ENCODE data around the gene MVB12B.

The MVB12B gene

GRCh38 chr9:126377176-126377509, 50.5 kb downstream of the MVB12B start:
- Mint-ChIP-seq H3K27me3 (no peaks in the 10 kb centered on the region), H3K4me1 (peaks cover 56% of the 10 kb centered on the region), H3K4me3 (no peak overlapping the region), H3K27ac (ENCODE audit: low read depth) (peak overlapping the region; percentile 25), H3K9me3 (no peaks in the 10 kb centered on the region), H3K36me3 (ENCODE audit: insufficient read depth) (peaks cover 17% of the 10 kb centered on the region)
- no peak for DNase-seq (ENCODE audit: low spot score in 2 of 2)
- no peak for ATAC-seq (replicated peaks; ENCODE audit: extremely low read depth, poor library complexity, severe bottlenecking)

GRCh38 chr9:126377536-126377935, 50.9 kb downstream of the MVB12B start:
- Mint-ChIP-seq H3K27me3 (no peaks in the 10 kb centered on the region), H3K4me3 (no peak overlapping the region), H3K27ac (ENCODE audit: low read depth) (no peak overlapping the region), H3K36me3 (ENCODE audit: insufficient read depth) (peaks cover 17% of the 10 kb centered on the region), H3K4me1 (peaks cover 55% of the 10 kb centered on the region), H3K9me3 (no peaks in the 10 kb centered on the region)
- no peak for DNase-seq (ENCODE audit: low spot score in 2 of 2)
- ATAC-seq (replicated peaks; ENCODE audit: extremely low read depth, poor library complexity, severe bottlenecking) = no peak

DNA sequence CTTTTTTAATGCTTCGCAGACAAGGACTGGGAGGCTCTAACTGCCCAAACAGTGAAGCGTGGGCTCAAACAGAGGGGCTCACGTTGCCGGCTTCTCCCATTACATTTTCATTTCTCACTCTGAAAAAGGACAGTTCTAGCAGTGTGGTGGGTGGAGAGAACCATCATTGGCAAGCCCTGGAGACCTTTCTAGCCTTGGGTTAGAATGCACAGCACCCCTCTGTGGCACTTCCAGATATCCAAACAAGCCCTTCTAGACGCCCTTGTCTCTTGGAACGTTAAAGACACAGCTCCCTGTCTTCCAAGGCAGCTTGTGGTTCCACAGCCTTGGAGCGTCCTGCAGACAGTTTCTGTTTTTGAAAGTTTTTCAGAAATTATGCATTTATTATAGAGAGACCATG, 52.1 kb downstream of the MVB12B start:
- Mint-ChIP-seq H3K9me3 (no peaks in the 10 kb centered on the region), H3K36me3 (ENCODE audit: insufficient read depth) (peaks cover 20% of the 10 kb centered on the region), H3K27me3 (no peaks in the 10 kb centered on the region), H3K4me1 (peaks cover 49% of the 10 kb centered on the region), H3K4me3 (no peak overlapping the region), H3K27ac (ENCODE audit: low read depth) (no peak overlapping the region)
- no peak for DNase-seq (ENCODE audit: low spot score in 2 of 2)
- no peak for ATAC-seq (replicated peaks; ENCODE audit: extremely low read depth, poor library complexity, severe bottlenecking)

- H3K4me3 Mint-ChIP-seq = no peak overlapping the region
- H3K27ac Mint-ChIP-seq (ENCODE audit: low read depth) = no peak overlapping the region
- peaks cover 22% of the 10 kb centered on the region for H3K36me3 Mint-ChIP-seq (ENCODE audit: insufficient read depth)
- no peaks in the 10 kb centered on the region for H3K9me3 Mint-ChIP-seq
- no peak for ATAC-seq (replicated peaks; ENCODE audit: extremely low read depth, poor library complexity, severe bottlenecking)
- H3K27me3 Mint-ChIP-seq = no peaks in the 10 kb centered on the region
- no peak for DNase-seq (ENCODE audit: low spot score in 2 of 2)
- H3K4me1 Mint-ChIP-seq = peaks cover 38% of the 10 kb centered on the region
Measured at GRCh38 chr9:126379661-126380360, 53.2 kb downstream of the MVB12B start.

- peaks cover 18% of the 10 kb centered on the region for H3K36me3 Mint-ChIP-seq (ENCODE audit: insufficient read depth)
- peak overlapping the region; percentile 13 for H3K27ac Mint-ChIP-seq (ENCODE audit: low read depth)
- H3K4me1 Mint-ChIP-seq = peaks cover 32% of the 10 kb centered on the region
- no peak for ATAC-seq (replicated peaks; ENCODE audit: extremely low read depth, poor library complexity, severe bottlenecking)
- DNase-seq (ENCODE audit: low spot score in 2 of 2) = no peak
- H3K9me3 Mint-ChIP-seq = no peaks in the 10 kb centered on the region
- no peak overlapping the region for H3K4me3 Mint-ChIP-seq
- no peaks in the 10 kb centered on the region for H3K27me3 Mint-ChIP-seq
Measured at GRCh38 chr9:126380447-126380846, 53.8 kb downstream of the MVB12B start.

DNA sequence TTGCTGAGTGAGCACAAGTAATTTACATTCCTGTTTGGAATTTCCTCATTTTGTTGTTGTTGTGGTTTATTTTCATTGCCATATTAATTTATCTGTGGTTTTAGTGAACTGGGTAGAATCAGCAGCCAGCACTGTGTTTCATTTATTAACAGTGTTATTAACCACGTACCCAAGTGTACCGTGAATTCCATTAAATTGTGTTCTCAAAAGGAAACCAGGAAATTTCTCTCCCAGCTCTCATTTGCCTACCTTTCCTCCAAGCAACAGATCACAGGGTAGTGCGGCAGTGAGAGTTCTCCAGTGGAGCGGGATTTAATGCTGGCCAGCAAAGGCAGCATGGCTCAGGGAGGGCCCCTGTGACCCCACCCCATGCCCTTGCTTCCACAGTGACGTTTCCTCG, 54.6 kb downstream of the MVB12B start:
- H3K4me3 Mint-ChIP-seq = no peak overlapping the region
- DNase-seq (ENCODE audit: low spot score in 2 of 2) (no peak), ATAC-seq (replicated peaks; ENCODE audit: extremely low read depth, poor library complexity, severe bottlenecking) (no peak)
- H3K9me3 Mint-ChIP-seq = no peaks in the 10 kb centered on the region
- peaks cover 24% of the 10 kb centered on the region for H3K4me1 Mint-ChIP-seq
- no peak overlapping the region for H3K27ac Mint-ChIP-seq (ENCODE audit: low read depth)
- H3K36me3 Mint-ChIP-seq (ENCODE audit: insufficient read depth) = peaks cover 18% of the 10 kb centered on the region
- H3K27me3 Mint-ChIP-seq = no peaks in the 10 kb centered on the region

- Mint-ChIP-seq H3K4me3 (no peak overlapping the region), H3K4me1 (peaks cover 8% of the 10 kb centered on the region), H3K27me3 (no peaks in the 10 kb centered on the region), H3K36me3 (ENCODE audit: insufficient read depth) (peaks cover 34% of the 10 kb centered on the region), H3K27ac (ENCODE audit: low read depth) (peak overlapping the region; percentile 52), H3K9me3 (no peaks in the 10 kb centered on the region)
- no peak for ATAC-seq (replicated peaks; ENCODE audit: extremely low read depth, poor library complexity, severe bottlenecking)
- DNase-seq (ENCODE audit: low spot score in 2 of 2) = no peak
Measured at GRCh38 chr9:126383406-126384046, 56.9 kb downstream of the MVB12B start.

- Mint-ChIP-seq H3K4me1 (peaks cover 7% of the 10 kb centered on the region), H3K36me3 (ENCODE audit: insufficient read depth) (peaks cover 34% of the 10 kb centered on the region), H3K9me3 (no peaks in the 10 kb centered on the region), H3K27me3 (no peaks in the 10 kb centered on the region), H3K27ac (ENCODE audit: low read depth) (peak overlapping the region; percentile 18), H3K4me3 (no peak overlapping the region)
- DNase-seq (ENCODE audit: low spot score in 2 of 2) (no peak), ATAC-seq (replicated peaks; ENCODE audit: extremely low read depth, poor library complexity, severe bottlenecking) (no peak)
Measured at GRCh38 chr9:126384926-126385325, 58.3 kb downstream of the MVB12B start.

- Mint-ChIP-seq H3K36me3 (ENCODE audit: insufficient read depth) (peaks cover 29% of the 10 kb centered on the region), H3K4me1 (peaks cover 5% of the 10 kb centered on the region), H3K9me3 (no peaks in the 10 kb centered on the region), H3K27ac (ENCODE audit: low read depth) (no peak overlapping the region), H3K27me3 (no peaks in the 10 kb centered on the region), H3K4me3 (no peak overlapping the region)
- DNase-seq (ENCODE audit: low spot score in 2 of 2) = no peak
- ATAC-seq (replicated peaks; ENCODE audit: extremely low read depth, poor library complexity, severe bottlenecking) = no peak
Measured at GRCh38 chr9:126386088-126386487, 59.5 kb downstream of the MVB12B start.

GRCh38 chr9:126386776-126387175, 60.1 kb downstream of the MVB12B start:
- DNase-seq (ENCODE audit: low spot score in 2 of 2) = no peak
- no peak overlapping the region for H3K4me3 Mint-ChIP-seq
- peaks cover 35% of the 10 kb centered on the region for H3K36me3 Mint-ChIP-seq (ENCODE audit: insufficient read depth)
- H3K9me3 Mint-ChIP-seq = no peaks in the 10 kb centered on the region
- no peaks in the 10 kb centered on the region for H3K27me3 Mint-ChIP-seq
- H3K27ac Mint-ChIP-seq (ENCODE audit: low read depth) = no peak overlapping the region
- no peak for ATAC-seq (replicated peaks; ENCODE audit: extremely low read depth, poor library complexity, severe bottlenecking)
- peaks cover 10% of the 10 kb centered on the region for H3K4me1 Mint-ChIP-seq

DNA sequence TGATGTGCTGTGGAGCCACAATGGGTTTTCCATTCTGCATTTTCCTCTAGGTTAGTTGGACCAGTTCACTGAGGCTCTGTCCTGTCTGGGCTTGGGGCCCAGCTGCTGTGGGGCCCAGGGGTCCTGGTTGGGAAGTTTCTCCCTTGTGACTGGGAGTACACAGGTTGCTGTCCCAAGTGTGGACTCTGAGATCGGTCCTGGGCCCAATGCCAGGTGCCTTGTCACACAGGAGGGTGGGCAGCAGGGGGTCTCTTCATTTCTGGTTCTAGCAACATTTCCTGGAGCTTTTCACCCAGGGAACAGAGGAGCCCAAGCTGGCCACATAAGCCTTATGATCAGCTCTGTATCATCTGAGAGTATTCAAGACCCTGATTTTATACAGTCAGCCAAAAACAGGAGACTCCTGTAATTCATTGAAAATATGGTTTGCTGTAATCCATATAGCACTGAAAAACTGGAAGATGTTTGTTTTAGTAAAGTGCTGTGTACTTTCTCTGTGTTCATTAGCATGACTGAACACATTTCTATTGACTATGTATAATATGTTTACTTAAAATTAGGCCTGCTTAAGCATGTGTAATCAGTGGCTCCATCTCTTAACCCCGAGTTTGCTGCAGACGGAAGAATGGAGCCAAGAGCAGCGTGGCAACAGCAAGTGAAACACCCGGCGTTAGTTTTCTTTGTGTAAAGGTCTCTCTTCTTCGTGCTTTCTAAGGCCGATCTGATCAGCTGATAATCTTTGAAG, 62.5 kb downstream of the MVB12B start:
- Mint-ChIP-seq H3K36me3 (ENCODE audit: insufficient read depth) (peaks cover 43% of the 10 kb centered on the region), H3K4me1 (peaks cover 18% of the 10 kb centered on the region), H3K4me3 (no peak overlapping the region), H3K27ac (ENCODE audit: low read depth) (peak overlapping the region; percentile 78), H3K9me3 (no peaks in the 10 kb centered on the region), H3K27me3 (no peaks in the 10 kb centered on the region)
- DNase-seq (ENCODE audit: low spot score in 2 of 2) (no peak), ATAC-seq (replicated peaks; ENCODE audit: extremely low read depth, poor library complexity, severe bottlenecking) (no peak)

GRCh38 chr9:126389992-126390391, 63.4 kb downstream of the MVB12B start:
- Mint-ChIP-seq H3K9me3 (no peaks in the 10 kb centered on the region), H3K27ac (ENCODE audit: low read depth) (peak overlapping the region; percentile 78), H3K36me3 (ENCODE audit: insufficient read depth) (peaks cover 44% of the 10 kb centered on the region), H3K4me3 (no peak overlapping the region), H3K4me1 (peaks cover 26% of the 10 kb centered on the region), H3K27me3 (no peaks in the 10 kb centered on the region)
- ATAC-seq (replicated peaks; ENCODE audit: extremely low read depth, poor library complexity, severe bottlenecking) (no peak), DNase-seq (ENCODE audit: low spot score in 2 of 2) (no peak)

DNA sequence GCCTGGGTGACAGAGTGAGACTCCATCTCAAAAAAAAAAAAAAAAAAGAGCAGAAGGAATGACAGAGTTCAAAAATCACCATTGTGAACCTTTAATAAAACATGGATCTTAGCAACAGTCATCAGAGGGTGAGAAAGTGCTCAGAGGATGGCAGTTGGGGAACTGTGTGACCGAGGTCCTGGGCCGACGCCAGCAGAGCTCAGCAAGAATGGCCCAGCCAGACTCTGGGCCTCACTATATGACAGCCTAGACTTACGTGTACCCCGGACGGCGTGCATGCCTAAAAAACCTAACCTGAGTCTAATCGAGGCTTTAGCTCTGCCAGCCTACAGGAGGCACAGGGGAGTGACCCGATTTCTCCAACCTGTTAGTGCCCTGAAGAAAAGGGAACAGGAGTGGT, 64.3 kb downstream of the MVB12B start:
- peak overlapping the region; percentile 83 for H3K27ac Mint-ChIP-seq (ENCODE audit: low read depth)
- DNase-seq (ENCODE audit: low spot score in 2 of 2) (no peak), ATAC-seq (replicated peaks; ENCODE audit: extremely low read depth, poor library complexity, severe bottlenecking) (no peak)
- H3K9me3 Mint-ChIP-seq = no peaks in the 10 kb centered on the region
- H3K27me3 Mint-ChIP-seq = no peaks in the 10 kb centered on the region
- H3K36me3 Mint-ChIP-seq (ENCODE audit: insufficient read depth) = peaks cover 45% of the 10 kb centered on the region
- H3K4me3 Mint-ChIP-seq = no peak overlapping the region
- H3K4me1 Mint-ChIP-seq = peaks cover 36% of the 10 kb centered on the region
